Superior temporal gyrus (tissue), 1 donor: ENCODE results near the gene SERPINA3.
"Not testable (repeated sequence)": the region's sequence is repeated elsewhere in the genome, so short reads cannot be mapped to it uniquely, and the experiment has no call there.

Experiments
- DNase-seq: peaks from one replicate; pipeline ENCODE4 v3.0.0-alpha.2; 2016; ENCODE audit errors: extremely low spot score

The SERPINA3 gene

DNA sequence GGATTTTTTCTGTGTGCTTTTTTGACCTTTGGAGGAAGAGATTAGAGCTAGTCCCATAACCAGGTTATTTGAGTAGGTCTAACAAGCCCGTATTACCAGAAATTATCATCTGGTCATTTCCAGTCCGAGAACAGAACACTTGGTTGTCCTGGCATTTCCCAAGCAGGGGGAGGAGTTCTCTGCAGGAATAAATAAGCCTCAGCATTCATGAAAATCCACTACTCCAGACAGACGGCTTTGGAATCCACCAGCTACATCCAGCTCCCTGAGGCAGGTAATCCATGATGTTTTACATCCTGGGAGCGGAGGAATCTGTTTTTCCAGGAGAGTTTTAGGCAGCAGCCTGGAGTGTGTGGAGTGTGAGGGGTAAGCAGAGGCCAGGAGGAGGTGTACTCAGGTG is at the start of gene SERPINA3:
Gene SERPINA3, plus strand, starts transcription at position 218 of the 400 bp plus-strand sequence. CDS start 2,051 bp downstream, outside the sequence.
- no peak for DNase-seq

GRCh38 chr14:94562941-94563883 is 49.0 kb upstream of the SERPINA3 start:
- no peak for DNase-seq

DNA sequence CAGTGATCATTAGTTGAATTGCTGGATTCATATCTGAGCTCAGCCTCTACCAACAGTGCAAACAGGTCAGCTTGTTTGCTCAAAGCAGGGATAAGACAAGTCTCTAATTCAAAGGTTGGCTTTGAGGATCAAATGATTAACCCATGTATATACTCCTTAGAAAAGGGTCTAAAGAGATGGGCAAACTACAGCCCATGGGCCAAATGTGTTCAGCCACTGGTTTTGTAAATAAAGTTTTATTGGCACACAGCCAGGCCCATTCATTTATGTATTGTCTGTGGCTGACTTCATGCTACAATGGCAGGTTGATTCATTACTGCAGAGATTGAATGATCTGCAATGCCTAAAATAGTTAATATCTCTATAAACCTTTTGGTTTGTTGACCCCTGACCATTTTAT is 47.8 kb upstream of the SERPINA3 start:
- DNase-seq = no peak

GRCh38 chr14:94568186-94568585 is 44.0 kb upstream of the SERPINA3 start:
- DNase-seq = no peak

- DNase-seq = no peak
These were observed 42.7 kb upstream of the SERPINA3 start for GRCh38 chr14:94569381-94570001.

GRCh38 chr14:94570002-94570400 is 42.2 kb upstream of the SERPINA3 start:
- DNase-seq = no peak

GRCh38 chr14:94570440-94570839 is 41.8 kb upstream of the SERPINA3 start:
- no peak for DNase-seq

DNA sequence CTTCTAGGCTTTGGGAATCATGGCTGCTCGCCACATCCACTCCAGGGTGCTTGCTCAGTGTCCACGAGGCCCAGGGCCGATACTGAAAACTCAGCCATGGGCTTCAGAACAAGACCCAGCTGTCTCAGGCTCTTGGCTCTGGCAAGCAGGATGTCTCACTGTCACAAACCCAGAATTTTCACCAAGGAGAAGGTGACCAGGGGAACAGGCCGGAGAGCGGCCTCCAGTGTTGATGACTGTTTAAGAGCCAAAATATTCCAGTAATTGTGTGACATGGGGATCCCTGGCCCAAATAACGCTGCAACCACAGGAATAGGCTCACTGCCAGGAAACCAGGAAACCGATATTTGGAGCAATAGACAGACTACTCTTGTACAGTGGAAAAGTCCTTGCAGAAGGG is 40.8 kb upstream of the SERPINA3 start:
- DNase-seq = no peak

- DNase-seq = no peak
These were observed 40.2 kb upstream of the SERPINA3 start for GRCh38 chr14:94571950-94572349.

DNA sequence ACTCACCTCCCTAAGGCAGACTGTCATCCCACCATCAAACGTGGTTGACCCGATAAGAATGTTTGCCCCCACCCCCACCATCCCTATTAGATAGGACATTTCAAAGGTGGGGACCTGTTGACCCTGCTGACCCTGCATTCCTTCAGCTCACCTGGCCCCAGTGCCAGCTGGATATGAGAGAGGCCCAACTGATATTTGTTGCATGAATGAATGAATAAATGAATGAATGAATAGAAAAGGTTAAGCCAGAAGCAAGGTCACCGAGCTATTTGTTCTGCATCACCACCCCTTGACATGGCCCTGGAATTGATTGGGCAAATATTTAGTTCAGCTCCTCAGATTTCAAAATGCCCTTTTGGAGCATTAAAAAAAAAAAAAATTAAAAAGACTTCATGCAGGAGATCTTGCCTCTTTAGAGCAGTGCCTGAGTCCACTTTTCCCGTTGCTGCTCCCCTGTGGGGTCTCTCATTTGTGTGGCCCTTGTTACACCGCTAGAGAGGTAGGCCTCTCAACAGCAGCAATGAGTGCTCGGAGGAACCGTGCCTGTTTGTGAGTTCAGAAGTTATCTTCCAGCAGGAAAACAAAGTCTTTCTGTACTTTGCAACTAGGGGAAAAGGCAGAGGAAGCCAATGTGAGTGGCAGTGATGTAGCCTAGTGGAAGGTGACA is 39.4 kb upstream of the SERPINA3 start:
- no peak for DNase-seq

GRCh38 chr14:94573475-94574277 is 38.5 kb upstream of the SERPINA3 start:
- no peak for DNase-seq

- DNase-seq = no peak
These were observed 37.9 kb upstream of the SERPINA3 start for GRCh38 chr14:94574336-94574735.

DNA sequence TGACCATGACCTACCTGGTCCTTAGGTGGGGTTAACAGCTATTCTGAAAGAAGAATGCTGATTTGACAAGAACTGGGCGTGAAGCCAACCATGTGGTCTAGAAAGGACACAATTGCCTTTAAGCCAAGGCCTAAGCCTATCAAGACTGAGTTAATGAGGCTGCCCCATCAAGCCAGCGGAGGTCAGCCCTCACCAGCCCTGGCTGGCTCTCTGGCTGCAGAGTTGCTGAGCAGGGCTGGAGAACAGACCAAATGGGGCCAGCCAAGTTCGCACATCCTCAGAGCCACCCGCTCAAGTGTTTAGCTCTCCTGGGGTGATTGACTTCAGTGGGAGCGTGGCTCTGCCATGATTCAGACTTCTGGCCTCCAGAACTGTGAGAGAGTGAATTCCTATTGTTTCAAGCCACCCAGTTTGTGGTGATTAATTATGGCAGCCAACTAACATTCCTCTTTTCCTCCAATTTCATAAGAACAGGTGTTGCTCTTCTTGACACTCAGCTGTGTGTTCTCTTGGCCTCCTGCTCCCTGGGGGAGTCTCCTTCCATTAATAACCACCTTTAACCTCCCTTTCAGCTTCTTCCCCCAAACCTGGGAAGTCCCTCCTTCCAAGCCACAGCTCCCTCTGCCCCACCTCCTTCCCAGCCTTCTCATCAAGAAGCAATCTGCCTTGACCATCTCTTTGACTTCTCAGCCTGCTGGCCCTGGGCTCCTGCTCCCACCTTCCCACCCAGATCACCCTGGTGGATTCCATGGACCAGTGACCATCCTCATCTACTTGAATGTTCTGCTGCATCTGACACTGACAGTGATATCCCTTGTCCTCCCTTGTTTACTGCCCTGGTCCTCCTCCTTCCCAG is 36.2 kb upstream of the SERPINA3 start:
- no peak for DNase-seq

DNA sequence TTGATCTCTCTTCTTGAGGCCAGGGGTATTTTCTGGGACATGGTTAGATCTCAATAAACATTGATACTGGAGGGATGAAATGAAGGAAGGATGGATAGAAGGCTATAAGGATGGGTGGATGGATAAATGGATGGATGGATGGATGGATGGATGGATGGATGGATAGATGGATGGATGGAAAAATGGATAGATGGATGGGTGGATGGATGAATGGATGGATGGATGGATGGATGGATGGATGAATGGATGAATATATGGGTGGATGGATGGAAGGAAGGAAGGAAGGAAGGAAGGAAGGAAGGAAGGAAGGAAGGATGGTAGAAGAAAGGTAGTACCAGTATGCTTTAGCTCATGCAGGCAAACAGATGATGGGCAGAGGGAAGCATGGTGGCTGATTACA is 34.7 kb upstream of the SERPINA3 start:
- not testable (repeated sequence) for DNase-seq

DNA sequence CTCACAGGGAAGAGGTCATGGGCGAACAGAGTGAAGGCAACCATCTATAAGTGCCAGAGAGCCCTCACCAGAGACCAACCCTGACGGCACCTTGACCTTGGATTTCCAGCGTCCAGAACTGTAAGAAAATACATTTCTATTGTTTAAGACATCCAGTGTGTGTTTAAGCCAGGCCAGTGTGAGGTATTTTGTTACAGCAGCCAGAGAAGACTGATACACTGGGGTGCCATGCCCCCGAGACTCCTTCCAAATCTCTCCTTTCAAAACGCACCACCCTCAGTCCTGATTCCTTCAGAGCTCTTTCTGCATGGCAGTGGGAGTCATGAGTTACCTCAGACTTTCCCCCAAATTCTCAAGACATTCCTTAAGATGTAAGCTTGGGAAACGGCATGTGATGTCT is 33.5 kb upstream of the SERPINA3 start:
- DNase-seq = no peak

GRCh38 chr14:94581127-94581999 is 30.8 kb upstream of the SERPINA3 start, which contains the start of gene SERPINA5:
TSS of gene SERPINA5 (plus strand) at chr14:94581426. CDS start at chr14:94587363, 5,937 bp downstream.
- no peak for DNase-seq

DNA sequence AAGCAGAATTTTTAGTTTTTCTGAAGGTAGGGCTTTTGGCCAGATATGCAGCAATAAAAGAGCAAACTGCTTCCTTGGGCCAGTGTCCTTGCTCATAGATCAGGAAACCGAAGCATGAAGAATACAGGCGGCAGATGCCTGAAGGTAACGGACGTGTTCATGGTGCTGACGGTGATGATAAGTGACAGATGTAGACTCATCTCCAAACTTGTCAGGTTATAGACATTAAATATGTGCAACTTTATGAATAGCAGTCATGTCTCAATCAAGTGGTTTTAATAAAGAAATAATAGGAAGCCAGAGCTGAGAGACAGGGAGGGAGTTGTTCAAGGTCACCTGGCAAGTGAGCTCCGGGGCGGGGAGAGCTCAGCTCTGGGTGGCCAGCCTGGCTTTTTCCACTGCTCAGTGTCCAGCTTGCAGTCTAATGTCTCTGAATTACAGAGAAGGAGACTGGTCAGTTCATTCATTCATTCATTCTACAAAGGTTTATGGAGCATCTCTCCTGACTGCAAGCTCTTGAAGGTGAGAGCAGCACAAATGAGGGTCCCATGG is 29.9 kb upstream of the SERPINA3 start:
- no peak for DNase-seq

DNA sequence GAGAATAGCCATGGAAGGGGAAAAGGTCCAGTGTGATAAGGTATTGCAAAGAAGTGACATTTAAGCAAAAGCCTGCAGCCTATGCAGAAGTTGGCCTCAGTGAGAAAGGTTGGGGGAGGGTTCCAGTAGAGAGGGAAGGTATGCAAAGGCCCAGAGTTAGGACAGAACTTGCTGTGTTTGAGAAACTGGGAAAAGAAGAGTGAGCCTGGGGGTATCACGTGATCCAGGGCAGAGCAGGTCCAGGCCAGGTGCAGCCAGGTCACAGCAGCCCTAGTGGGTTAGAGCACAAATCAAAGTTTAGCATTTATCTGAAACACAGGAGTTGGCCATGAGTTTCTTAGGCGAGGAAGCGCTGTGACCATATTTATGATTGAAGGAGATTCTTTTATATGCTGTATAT is 29.3 kb upstream of the SERPINA3 start:
- no peak for DNase-seq

DNA sequence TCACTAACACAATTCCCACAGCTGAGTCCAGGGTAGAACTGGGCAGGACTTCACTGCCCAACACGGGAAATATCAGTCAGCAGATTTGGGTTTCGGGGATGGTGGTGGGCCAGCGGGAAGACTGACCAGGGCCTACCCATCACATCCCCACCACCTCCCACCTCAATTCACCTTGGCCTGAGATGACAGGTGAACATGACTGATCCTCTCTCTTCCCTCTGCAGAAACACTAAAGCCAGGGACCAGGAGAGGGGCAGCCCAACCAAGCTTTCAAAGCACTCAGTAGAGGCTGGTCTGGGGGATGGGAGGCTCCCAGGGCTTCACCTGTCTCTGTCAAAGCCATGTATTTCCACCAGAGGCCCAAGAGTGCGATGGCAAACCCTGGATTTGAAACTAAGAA is 28.6 kb upstream of the SERPINA3 start:
- no peak for DNase-seq
